ENCODE measurements around the gene SLC9A8. TPM values are rescaled to one million over a fixed set of nuclear protein-coding genes. Genes with fewer than 3 reads are reported as not detected.

Gene SLC9A8
- total and polyA plus RNA-seq, 9 of the 15 experiments (the other 6 are each of a cell fraction or from before 2014, with no cell fraction given) = 0.56 to 9.7 (median 5.0) TPM

DNA sequence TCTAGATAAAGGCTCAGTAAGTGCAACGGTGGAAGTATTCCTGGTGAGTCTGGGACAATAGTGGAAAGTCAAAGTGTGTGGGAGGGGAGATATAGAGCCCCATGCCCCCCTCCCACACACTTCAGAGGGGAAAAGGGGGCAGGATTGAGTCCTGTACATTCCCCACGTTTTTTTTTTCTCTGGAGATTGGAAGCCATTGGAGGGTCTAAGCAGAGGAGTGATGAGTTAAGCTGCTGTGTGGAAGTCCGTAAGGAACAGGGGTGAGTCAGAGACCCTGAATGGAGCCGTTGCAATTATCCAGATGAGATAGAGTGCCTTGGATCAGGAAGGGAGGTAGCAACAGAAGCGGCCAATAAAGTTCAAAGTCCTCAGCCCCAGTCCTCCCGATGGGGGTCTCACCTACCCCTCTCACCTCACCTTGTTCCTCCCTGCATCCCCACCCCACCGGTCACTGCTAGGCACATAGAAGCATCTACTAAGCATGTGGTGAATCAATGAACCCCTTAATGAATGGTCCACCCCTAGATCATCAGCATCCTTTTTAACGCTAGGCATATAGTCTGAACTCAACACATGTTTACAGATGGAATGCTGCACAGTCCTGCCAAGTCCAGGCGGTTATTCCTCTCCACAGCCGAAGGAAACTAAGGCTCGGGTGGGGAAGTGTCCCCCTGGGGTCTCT is 662 bp upstream of the SLC9A8 start (continued):
- TF ChIP-seq ZBTB1 (CRISPR knock-in tag; IDR thresholded peaks at IDR 0.05; ENCODE audit: borderline replicate concordance, low read depth) (no peak), SLC30A9 (CRISPR knock-in tag; IDR thresholded peaks at IDR 0.05) (no peak), TCF7 (IDR thresholded peaks at IDR 0.05; ENCODE audit: borderline replicate concordance) (no peak), PTTG1 (tag; IDR thresholded peaks at IDR 0.05; ENCODE audit: low read depth) (no peak), SRSF7 (optimal IDR thresholded peaks at IDR 0.05; ENCODE audit: low read depth, low read length) (no peak), GATAD2B (IDR thresholded peaks at IDR 0.05; ENCODE audit: borderline replicate concordance) (peak; percentile 51; the same call in 1 of the 2 replicates), ZNF79 (CRISPR knock-in tag; IDR thresholded peaks at IDR 0.05; ENCODE audit: low read depth) (no peak), ZNF668 (CRISPR knock-in tag; IDR thresholded peaks at IDR 0.05) (no peak), ZEB2 (IDR thresholded peaks at IDR 0.05) (0 out of 2 replicates have a peak, but pooled peaks have one; percentile 24), BCOR (IDR thresholded peaks at IDR 0.05) (no peak), ZNF24 (IDR thresholded peaks at IDR 0.05) (peak; percentile 55; the same call in 1 of the 2 replicates), RCOR1 (IDR thresholded peaks at IDR 0.05; ENCODE audit: borderline replicate concordance in 1 of 2, low read depth in 2 of 2, low read length in 2 of 2) (0 out of 4 replicates have a peak, but pooled peaks of 1 of the 2 experiments have one; percentile 1), RHOXF2B (CRISPR knock-in tag; conservative IDR thresholded peaks at IDR 0.05) (0 out of 2 replicates have a peak, but pooled peaks have one; percentile 76), HSF4 (CRISPR knock-in tag; IDR thresholded peaks at IDR 0.05; ENCODE audit: borderline replicate concordance) (no peak), RBM17 (IDR thresholded peaks at IDR 0.05; ENCODE audit: borderline replicate concordance, low read depth, low read length) (no peak), EWSR1 (IDR thresholded peaks at IDR 0.05; ENCODE audit: borderline replicate concordance, low read depth, partially characterized antibody) (no peak), POU5F1 (IDR thresholded peaks at IDR 0.05; ENCODE audit: borderline replicate concordance, low read depth, low read length, partially characterized antibody) (no peak), PHF8 (IDR thresholded peaks at IDR 0.05; ENCODE audit: borderline replicate concordance, low read length) (no peak), RFX1 (IDR thresholded peaks at IDR 0.05) (no peak), THRAP3 (IDR thresholded peaks at IDR 0.05; ENCODE audit: borderline replicate concordance) (no peak), BRF1 (IDR thresholded peaks at IDR 0.05; ENCODE audit: borderline replicate concordance, extremely low read depth, insufficient read length) (no peak), FOXK2 (conservative IDR thresholded peaks at IDR 0.05 in 1 of 2, IDR thresholded peaks at IDR 0.05 in 1 of 2; ENCODE audit: low read depth in 2 of 2) (peak; percentile 69 to 74; a peak in 3 of 4 replicates), SREBF1 (IDR thresholded peaks at IDR 0.05; ENCODE audit: borderline replicate concordance, low read depth, low read length) (no peak), RAD51 (IDR thresholded peaks at IDR 0.05; ENCODE audit: borderline replicate concordance, low read depth) (no peak)
- TF ChIP-seq, protein P1, sequence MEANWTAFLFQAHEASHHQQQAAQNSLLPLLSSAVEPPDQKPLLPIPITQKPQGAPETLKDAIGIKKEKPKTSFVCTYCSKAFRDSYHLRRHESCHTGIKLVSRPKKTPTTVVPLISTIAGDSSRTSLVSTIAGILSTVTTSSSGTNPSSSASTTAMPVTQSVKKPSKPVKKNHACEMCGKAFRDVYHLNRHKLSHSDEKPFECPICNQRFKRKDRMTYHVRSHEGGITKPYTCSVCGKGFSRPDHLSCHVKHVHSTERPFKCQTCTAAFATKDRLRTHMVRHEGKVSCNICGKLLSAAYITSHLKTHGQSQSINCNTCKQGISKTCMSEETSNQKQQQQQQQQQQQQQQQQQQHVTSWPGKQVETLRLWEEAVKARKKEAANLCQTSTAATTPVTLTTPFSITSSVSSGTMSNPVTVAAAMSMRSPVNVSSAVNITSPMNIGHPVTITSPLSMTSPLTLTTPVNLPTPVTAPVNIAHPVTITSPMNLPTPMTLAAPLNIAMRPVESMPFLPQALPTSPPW (CRISPR knock-in tag; IDR thresholded peaks at IDR 0.05) = no peak
- TF ChIP-seq, protein P2, sequence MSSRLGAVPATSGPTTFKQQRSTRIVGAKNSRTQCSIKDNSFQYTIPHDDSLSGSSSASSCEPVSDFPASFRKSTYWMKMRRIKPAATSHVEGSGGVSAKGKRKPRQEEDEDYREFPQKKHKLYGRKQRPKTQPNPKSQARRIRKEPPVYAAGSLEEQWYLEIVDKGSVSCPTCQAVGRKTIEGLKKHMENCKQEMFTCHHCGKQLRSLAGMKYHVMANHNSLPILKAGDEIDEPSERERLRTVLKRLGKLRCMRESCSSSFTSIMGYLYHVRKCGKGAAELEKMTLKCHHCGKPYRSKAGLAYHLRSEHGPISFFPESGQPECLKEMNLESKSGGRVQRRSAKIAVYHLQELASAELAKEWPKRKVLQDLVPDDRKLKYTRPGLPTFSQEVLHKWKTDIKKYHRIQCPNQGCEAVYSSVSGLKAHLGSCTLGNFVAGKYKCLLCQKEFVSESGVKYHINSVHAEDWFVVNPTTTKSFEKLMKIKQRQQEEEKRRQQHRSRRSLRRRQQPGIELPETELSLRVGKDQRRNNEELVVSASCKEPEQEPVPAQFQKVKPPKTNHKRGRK (tag; IDR thresholded peaks at IDR 0.05) = no peak
- TF ChIP-seq, protein P3, sequence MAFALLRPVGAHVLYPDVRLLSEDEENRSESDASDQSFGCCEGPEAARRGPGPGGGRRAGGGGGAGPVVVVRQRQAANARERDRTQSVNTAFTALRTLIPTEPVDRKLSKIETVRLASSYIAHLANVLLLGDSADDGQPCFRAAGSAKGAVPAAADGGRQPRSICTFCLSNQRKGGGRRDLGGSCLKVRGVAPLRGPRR (CRISPR knock-in tag; IDR thresholded peaks at IDR 0.05) = no peak

All from K562 (cell line).